IMR-90 (cell line): ENCODE data around the gene ZNHIT1. TPM values are rescaled to one million over a fixed set of nuclear protein-coding genes. Genes with fewer than 3 reads are reported as not detected.

Source experiments
- ATAC-seq: fragments of 200-7000 bp; cut with Tn5 transposase; 2 replicates; pipeline ENCODE4 v1.9.1; 2020; ENCODE audit warnings: low read depth, mild to moderate bottlenecking, moderate library complexity
- BruUV-seq: library from RNA; stranded (reverse); fragments of 400-500 nt; replicated peaks from 2 replicates; lab custom pipeline; 2021; lab: Mats Ljungman, UMichigan
- CTCF ChIA-PET: fragments of 300-600 bp; formaldehyde crosslinking; extraction: SDS; loops from one replicate; lab custom pipeline; 2021; ENCODE audit warnings: antibody characterized with exemption; lab: Yijun Ruan, JAX
- POLR2A ChIA-PET: fragments of 300-600 bp; sonication (Branson Sonifier 250); formaldehyde crosslinking; loops from one replicate; lab custom pipeline; 2022; ENCODE audit warnings: antibody characterized with exemption; ENCODE audit not compliant: unreplicated experiment; lab: Charles Lee
- DNase-seq: peaks from one replicate; pipeline ENCODE4 v3.0.0; 2013
- H2AFZ ChIP-seq: replicated peaks from 2 replicates; pipeline ENCODE3; 2013; ENCODE audit warnings: low read length, mild to moderate bottlenecking; ENCODE audit not compliant: poor library complexity
- H2AK5ac ChIP-seq: 2 replicates; pipeline ENCODE4 v1.6.1; 2013; ENCODE audit warnings: low read depth, low read length, inconsistent platforms
- H2AK9ac ChIP-seq: replicated peaks from 2 replicates; pipeline ENCODE3; 2013; ENCODE audit warnings: mild to moderate bottlenecking, low read depth, low read length, moderate library complexity; ENCODE audit not compliant: poor library complexity
- H2BK120ac ChIP-seq: 2 replicates; pipeline ENCODE4 v1.6.1; 2013; ENCODE audit warnings: low read depth, low read length, inconsistent platforms
- H2BK15ac ChIP-seq: 3 replicates; pipeline ENCODE4 v1.6.1; 2013; ENCODE audit warnings: low read depth, low read length, inconsistent platforms
- H2BK20ac ChIP-seq: 2 replicates; pipeline ENCODE4 v1.6.1; 2013; ENCODE audit warnings: low read depth, mild to moderate bottlenecking, inconsistent platforms, low read length, moderate library complexity
- H2BK5ac ChIP-seq: 2 replicates; pipeline ENCODE4 v1.6.1; 2013; ENCODE audit warnings: mild to moderate bottlenecking, low read depth, low read length, inconsistent platforms; ENCODE audit not compliant: poor library complexity, severe bottlenecking
- H3K14ac ChIP-seq: replicated peaks from 2 replicates; pipeline ENCODE4 v1.6.1; 2013; ENCODE audit warnings: low read depth, low read length, inconsistent platforms
- H3K18ac ChIP-seq: 2 replicates; pipeline ENCODE4 v1.6.1; 2013; ENCODE audit warnings: low read depth, low read length, control low read depth
- H3K23ac ChIP-seq: 2 replicates; pipeline ENCODE4 v1.6.1; 2013; ENCODE audit warnings: low read depth, low read length, inconsistent platforms
- H3K27ac ChIP-seq: 2 replicates; pipeline ENCODE4 v1.5.1; 2013; ENCODE audit warnings: mild to moderate bottlenecking, control low read depth, low read length; ENCODE audit not compliant: insufficient read depth
- H3K27me3 ChIP-seq: 2 replicates; pipeline ENCODE4 v1.6.1; 2013; ENCODE audit warnings: low read length; ENCODE audit not compliant: control insufficient read depth, insufficient read depth
- H3K36me3 ChIP-seq: 2 replicates; pipeline ENCODE4 v1.6.1; 2013; ENCODE audit warnings: low read length, mixed read lengths; ENCODE audit not compliant: control insufficient read depth, insufficient read depth
- H3K4ac ChIP-seq: 2 replicates; pipeline ENCODE4 v1.6.1; 2013; ENCODE audit warnings: low read depth, low read length, inconsistent platforms
- H3K4me1 ChIP-seq: 2 replicates; pipeline ENCODE4 v1.6.1; 2013; ENCODE audit warnings: low read length, mixed read lengths; ENCODE audit not compliant: control insufficient read depth, insufficient read depth
- H3K4me2 ChIP-seq: 2 replicates; pipeline ENCODE4 v1.6.1; 2013; ENCODE audit warnings: low read depth, mild to moderate bottlenecking, control low read depth, low read length, moderate library complexity
- H3K4me3 ChIP-seq: 2 replicates; pipeline ENCODE4 v1.5.1; 2013; ENCODE audit warnings: low read depth, mild to moderate bottlenecking, control low read depth, low read length, moderate library complexity; ENCODE audit not compliant: insufficient read depth
- H3K56ac ChIP-seq: 2 replicates; pipeline ENCODE4 v1.6.1; 2013; ENCODE audit warnings: low read length, inconsistent platforms; ENCODE audit not compliant: insufficient read depth; ENCODE audit errors: extremely low read depth
- H3K79me1 ChIP-seq, 2 experiments: 2 replicates each; pipeline ENCODE4 v1.6.1; 2013; ENCODE audit warnings: low read length in 2 of 2, inconsistent platforms in 1 of 2, low read depth in 1 of 2
- H3K9ac ChIP-seq: 2 replicates; pipeline ENCODE4 v1.6.1; 2013; ENCODE audit warnings: low read depth, low read length, control low read depth
- H3K9me1 ChIP-seq: 2 replicates; pipeline ENCODE4 v1.6.1; 2013; ENCODE audit warnings: low read length, inconsistent platforms; ENCODE audit not compliant: insufficient read depth
- H3K9me3 ChIP-seq: 2 replicates; pipeline ENCODE4 v1.6.1; 2013; ENCODE audit warnings: low read length; ENCODE audit not compliant: control insufficient read depth, insufficient read depth
- H4K20me1 ChIP-seq: 2 replicates; pipeline ENCODE4 v1.6.1; 2013; ENCODE audit warnings: low read length, inconsistent platforms; ENCODE audit not compliant: insufficient read depth
- H4K5ac ChIP-seq: 2 replicates; pipeline ENCODE4 v1.6.1; 2013; ENCODE audit warnings: mild to moderate bottlenecking, low read depth, low read length, control low read depth
- H4K8ac ChIP-seq, 2 experiments: 2 replicates each; pipeline ENCODE4 v1.6.1; 2013; ENCODE audit warnings: low read depth in 2 of 2, low read length in 2 of 2, control low read depth in 1 of 2, inconsistent platforms in 1 of 2
- H4K91ac ChIP-seq: 2 replicates; pipeline ENCODE4 v1.6.1; 2013; ENCODE audit warnings: low read depth, low read length, inconsistent platforms; ENCODE audit not compliant: insufficient read depth
- BHLHE40 ChIP-seq: fragments of 150-350 bp; IDR thresholded peaks from 2 replicates; pipeline ENCODE4 v1.6.1; 2016; ENCODE audit warnings: mild to moderate bottlenecking, low read depth, low read length
- CHD1 ChIP-seq: IDR thresholded peaks from 2 replicates; pipeline ENCODE4 v1.6.1; 2012; ENCODE audit warnings: low read depth, low read length, improper control_type of control experiment
- MAZ ChIP-seq: IDR thresholded peaks from 2 replicates; pipeline ENCODE4 v1.6.1; 2012; ENCODE audit warnings: low read depth, mild to moderate bottlenecking, low read length, improper control_type of control experiment, moderate library complexity, borderline replicate concordance
- POLR2A ChIP-seq: IDR thresholded peaks from 2 replicates; pipeline ENCODE4 v1.6.1; 2012; ENCODE audit warnings: mild to moderate bottlenecking, low read depth, low read length
- WGBS, 2 experiments: methylation state at CpG; one replicate each; pipeline versions ENCODE4 v1.1.5 to v1.1.7; 2013; ENCODE audit warnings: missing lambda C conversion rate in 2 of 2; ENCODE audit not compliant: insufficient read length in 1 of 2; ENCODE audit errors: extremely low coverage in 2 of 2; 5-methylcytosine and 5-hydroxymethylcytosine counted together
- dilution Hi-C: fragments of 300-500 bp; cut with HindIII; formaldehyde crosslinking; loops from one replicate; pipeline ENCODE4 v1.14.3; 2018; ENCODE audit warnings: low sequenced_read_pairs; ENCODE audit not compliant: unreplicated experiment
- in situ Hi-C: fragments of 300-500 bp; cut with MboI; formaldehyde crosslinking; loops from 3 replicates; pipeline ENCODE4 v1.14.3; 2019; ENCODE audit warnings: low sequenced_read_pairs, inconsistent platforms, mixed read lengths
- intact Hi-C: fragments of 100-400 bp; cut with micrococcal nuclease; formaldehyde crosslinking; loops from 2 replicates; pipeline ENCODE4 v1.10.0; 2022
- polyA plus RNA-seq, 3 experiments: library from polyadenylated mRNA; depleted of rRNA; stranded (reverse); fragments of >200 nt; gene quantifications; 2 replicates each; pipeline ENCODE4 v1.2.3, GENCODE V29; 2012; ENCODE audit warnings: low replicate concordance in 1 of 3
- total RNA-seq: library from RNA; depleted of rRNA; stranded (reverse); fragments of >200 nt; gene quantifications from 2 replicates; pipeline ENCODE4 v1.2.3, GENCODE V29; 2012
- TF ChIP-seq, protein P1 (sequence below): fragments of 150-350 bp; IDR thresholded peaks from 2 replicates; pipeline ENCODE4 v1.6.1; 2017; ENCODE audit warnings: mild to moderate bottlenecking, antibody characterized with exemption, low read length, low read depth

ZNHIT1 gene
- total and polyA plus RNA-seq, 2 of the 4 experiments (the other 2 are of a cell fraction), result 31.7 to 47.1 TPM

GRCh38 chr7:101244375-101245146, 26.6 kb downstream of the ZNHIT1 start, which contains the start of gene FIS1 (continued):
- peak; percentile 45; the same call in 1 of the 2 replicates for TF ChIP-seq BHLHE40
- peak; percentile 87; the same call in 1 of the 2 replicates for TF ChIP-seq MAZ
- peak; percentile 45; the same call in 1 of the 2 replicates for TF ChIP-seq POLR2A

DNA sequence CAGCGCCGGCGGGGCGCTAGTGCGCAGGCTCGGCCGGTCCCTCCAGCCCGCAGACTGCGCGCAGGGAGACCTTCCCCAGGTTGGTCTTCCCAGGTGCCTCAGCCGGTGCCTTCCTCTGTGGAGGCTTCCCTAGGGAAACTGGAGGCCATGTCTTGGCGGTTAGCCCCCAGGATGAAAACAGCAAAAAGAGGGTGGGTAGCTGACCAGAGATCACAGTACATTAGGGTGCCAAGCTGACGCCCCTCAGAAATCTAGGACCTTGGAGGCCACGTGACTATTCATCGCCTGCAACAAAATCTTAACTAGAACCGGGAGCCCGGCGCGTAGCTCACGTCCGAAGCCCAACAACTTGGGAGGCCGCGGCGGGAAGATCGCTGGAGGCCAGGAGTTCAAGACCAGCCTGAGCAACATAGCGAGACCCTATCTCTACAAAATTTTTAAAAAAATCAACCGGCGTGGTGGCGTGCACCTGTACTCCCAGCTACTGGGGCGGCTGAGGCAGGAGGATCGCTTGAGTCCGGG, 27.2 kb downstream of the ZNHIT1 start:
- peak overlapping the region; percentile 60; the same call in 1 of the 2 replicates for H3K56ac ChIP-seq
- H3K4ac ChIP-seq, result peak overlapping the region; percentile 84
- peaks cover 14% of the 10 kb centered on the region for H3K36me3 ChIP-seq
- peak overlapping the region; percentile 97 to 98 for H4K8ac ChIP-seq
- intact Hi-C loops, result loop anchor here (2.0 kb wide), 1 partner anchor 26 kb away; the partner anchor contains the start of gene ZNHIT1
- ATAC-seq (no peak), DNase-seq (no peak)
- peak overlapping the region; percentile 93 for H3K4me2 ChIP-seq
- no peaks in the 10 kb centered on the region for H3K27me3 ChIP-seq
- whole genome bisulfite sequencing, 2 experiments, result 30% methylated on average over 2 of the region's 32 CpGs; no CpG with 5 or more reads in 1 of the 2 experiments
- H3K23ac ChIP-seq, result 0 out of 2 replicates have a peak overlapping the region, but pooled peaks have one; percentile 60
- no peaks in the 10 kb centered on the region for H3K9me1 ChIP-seq
- peak overlapping the region; percentile 98 for H2AK9ac ChIP-seq
- no TSS peak for BruUV-seq
- peak overlapping the region; percentile 66 for H3K27ac ChIP-seq
- peak overlapping the region; percentile 87 for H2AK5ac ChIP-seq
- peak overlapping the region; percentile 73 for H3K4me3 ChIP-seq
- H3K79me1 ChIP-seq, result peaks cover 24 to 56% of the 10 kb centered on the region in 2 experiments
- H4K5ac ChIP-seq, result peak overlapping the region; percentile 69
- peak overlapping the region; percentile 100 for H2AFZ ChIP-seq
- H2BK120ac ChIP-seq, result no peak overlapping the region
- H3K4me1 ChIP-seq, result peaks cover 5% of the 10 kb centered on the region; the same call in 1 of the 2 replicates
- dilution Hi-C loops, result no loop called here
- peak overlapping the region; percentile 98 for H3K14ac ChIP-seq
- H4K20me1 ChIP-seq, result peaks cover 15% of the 10 kb centered on the region
- H3K9me3 ChIP-seq, result no peaks in the 10 kb centered on the region
- TF ChIP-seq CHD1, result no peak
- TF ChIP-seq, protein P1, sequence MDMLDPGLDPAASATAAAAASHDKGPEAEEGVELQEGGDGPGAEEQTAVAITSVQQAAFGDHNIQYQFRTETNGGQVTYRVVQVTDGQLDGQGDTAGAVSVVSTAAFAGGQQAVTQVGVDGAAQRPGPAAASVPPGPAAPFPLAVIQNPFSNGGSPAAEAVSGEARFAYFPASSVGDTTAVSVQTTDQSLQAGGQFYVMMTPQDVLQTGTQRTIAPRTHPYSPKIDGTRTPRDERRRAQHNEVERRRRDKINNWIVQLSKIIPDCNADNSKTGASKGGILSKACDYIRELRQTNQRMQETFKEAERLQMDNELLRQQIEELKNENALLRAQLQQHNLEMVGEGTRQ, result peak; percentile 37; the same call in 1 of the 2 replicates
- in situ Hi-C loops, result no loop called here
- H3K9ac ChIP-seq, result peak overlapping the region; percentile 85
- H2BK20ac ChIP-seq, result no peak overlapping the region
- H4K91ac ChIP-seq, result peak overlapping the region; percentile 88
- no peak overlapping the region for H3K18ac ChIP-seq
- H2BK5ac ChIP-seq, result no peak overlapping the region
- H2BK15ac ChIP-seq, result no peak overlapping the region; the same call in 2 of the 3 replicates
- ChIA-PET CTCF (no interaction called here), POLR2A (no interaction called here)
